HFF-Myc (cell line): ENCODE results near the gene KCNMA1.

ENCODE experiments used
- DNase-seq: peaks from one replicate; pipeline ENCODE4 v3.0.0-alpha.2; 2011; ENCODE audit warnings: low read depth; ENCODE audit errors: extremely low read depth
- H3K4me3 ChIP-seq: replicated peaks from 2 replicates; pipeline ENCODE4 v1.5.1; 2011; ENCODE audit warnings: low read depth, mild to moderate bottlenecking, control low read depth, low read length
- CTCF ChIP-seq: IDR thresholded peaks from 2 replicates; pipeline ENCODE4 v1.5.1; 2012; ENCODE audit warnings: mild to moderate bottlenecking, low read depth, low read length, control low read depth; ENCODE audit errors: missing control alignments

KCNMA1 gene

GRCh38 chr10:77478247-77478961 is 159.2 kb downstream of the KCNMA1 start:
- H3K4me3 ChIP-seq = no peak overlapping the region
- TF ChIP-seq CTCF = no peak
- DNase-seq = peak; percentile 51

- H3K4me3 ChIP-seq = no peak overlapping the region
- DNase-seq = no peak
- TF ChIP-seq CTCF = no peak
Measured at GRCh38 chr10:77475522-77475921, 162.1 kb downstream of the KCNMA1 start.

- DNase-seq = no peak
- no peak for TF ChIP-seq CTCF
- H3K4me3 ChIP-seq = no peak overlapping the region
Measured at GRCh38 chr10:77474939-77475338, 162.7 kb downstream of the KCNMA1 start.

- no peak for TF ChIP-seq CTCF
- DNase-seq = no peak
- H3K4me3 ChIP-seq = no peak overlapping the region
Measured at GRCh38 chr10:77474386-77474785, 163.2 kb downstream of the KCNMA1 start.

GRCh38 chr10:77472146-77472545 is 165.5 kb downstream of the KCNMA1 start:
- no peak for TF ChIP-seq CTCF
- H3K4me3 ChIP-seq = no peak overlapping the region
- DNase-seq = no peak

- H3K4me3 ChIP-seq = no peak overlapping the region
- TF ChIP-seq CTCF = no peak
- no peak for DNase-seq
Measured at GRCh38 chr10:77471069-77471536, 166.5 kb downstream of the KCNMA1 start.
